GM21576 (cell line): ENCODE measurements around the gene COBLL1.
"Not testable (repeated sequence)": the region's sequence is repeated elsewhere in the genome, so short reads cannot be mapped to it uniquely, and the experiment has no call there.

Source experiments
- ATAC-seq: cut with Tn5 transposase; IDR thresholded peaks from one replicate; pipeline ENCODE4 v1.9.1; 2021; ENCODE audit warnings: mild to moderate bottlenecking, moderate library complexity; ENCODE audit not compliant: unreplicated experiment

COBLL1 gene

GRCh38 chr2:164719996-164720941 is 121.4 kb downstream of the COBLL1 start:
- ATAC-seq, result no peak

GRCh38 chr2:164717000-164717803 is 124.4 kb downstream of the COBLL1 start:
- no peak for ATAC-seq

GRCh38 chr2:164714471-164714870 is 127.2 kb downstream of the COBLL1 start:
- no peak for ATAC-seq

- no peak for ATAC-seq
Measured at GRCh38 chr2:164711766-164712138, 129.9 kb downstream of the COBLL1 start.

- ATAC-seq, result no peak
Measured at GRCh38 chr2:164710837-164711765, 130.5 kb downstream of the COBLL1 start.

DNA sequence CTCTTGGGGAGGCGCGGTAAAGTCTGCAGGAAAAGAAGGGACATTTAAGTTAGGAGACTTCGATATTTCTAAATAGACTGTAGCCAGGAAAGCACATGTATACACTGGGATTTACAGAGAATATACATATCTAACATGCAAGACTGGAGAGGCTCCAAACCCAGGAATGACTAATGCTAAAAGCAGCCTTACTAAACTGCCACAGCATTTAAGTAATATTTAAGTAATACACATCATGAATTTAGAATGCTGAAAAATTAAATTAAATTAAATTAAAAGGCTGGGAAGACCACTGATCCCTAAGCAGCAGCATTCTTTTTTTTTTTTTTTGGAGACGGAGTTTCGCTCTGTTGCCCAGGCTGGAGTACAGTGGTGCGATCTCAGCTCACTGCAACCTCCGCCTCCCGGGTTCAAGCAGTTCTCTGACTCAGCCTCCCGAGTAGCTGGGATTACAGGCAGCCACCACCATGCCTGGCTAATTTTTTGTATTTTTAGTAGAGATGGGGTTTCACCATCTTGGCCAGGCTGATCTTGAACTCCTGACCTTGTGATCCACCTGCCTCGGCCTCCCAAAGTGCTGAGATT is 131.3 kb downstream of the COBLL1 start:
- ATAC-seq, result not testable (repeated sequence)

DNA sequence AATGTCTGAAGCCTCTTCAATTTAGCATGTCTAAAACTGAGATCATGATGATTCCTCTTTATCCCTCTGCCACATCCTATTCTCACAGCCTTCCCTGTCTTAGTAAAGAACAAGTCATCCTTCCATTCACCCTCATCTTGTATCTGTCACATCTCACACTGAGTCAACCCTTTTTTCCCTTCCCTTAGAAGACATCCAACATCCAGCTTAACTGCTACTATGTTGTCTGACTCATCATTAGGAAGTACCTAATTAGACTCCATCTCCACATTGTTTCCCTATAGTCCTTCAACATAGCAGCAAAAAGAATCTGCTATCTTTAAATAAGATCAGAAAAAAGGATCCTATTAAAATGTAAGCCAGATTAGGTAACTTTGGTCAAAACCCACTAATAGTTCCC is 135.1 kb downstream of the COBLL1 start:
- no peak for ATAC-seq

DNA sequence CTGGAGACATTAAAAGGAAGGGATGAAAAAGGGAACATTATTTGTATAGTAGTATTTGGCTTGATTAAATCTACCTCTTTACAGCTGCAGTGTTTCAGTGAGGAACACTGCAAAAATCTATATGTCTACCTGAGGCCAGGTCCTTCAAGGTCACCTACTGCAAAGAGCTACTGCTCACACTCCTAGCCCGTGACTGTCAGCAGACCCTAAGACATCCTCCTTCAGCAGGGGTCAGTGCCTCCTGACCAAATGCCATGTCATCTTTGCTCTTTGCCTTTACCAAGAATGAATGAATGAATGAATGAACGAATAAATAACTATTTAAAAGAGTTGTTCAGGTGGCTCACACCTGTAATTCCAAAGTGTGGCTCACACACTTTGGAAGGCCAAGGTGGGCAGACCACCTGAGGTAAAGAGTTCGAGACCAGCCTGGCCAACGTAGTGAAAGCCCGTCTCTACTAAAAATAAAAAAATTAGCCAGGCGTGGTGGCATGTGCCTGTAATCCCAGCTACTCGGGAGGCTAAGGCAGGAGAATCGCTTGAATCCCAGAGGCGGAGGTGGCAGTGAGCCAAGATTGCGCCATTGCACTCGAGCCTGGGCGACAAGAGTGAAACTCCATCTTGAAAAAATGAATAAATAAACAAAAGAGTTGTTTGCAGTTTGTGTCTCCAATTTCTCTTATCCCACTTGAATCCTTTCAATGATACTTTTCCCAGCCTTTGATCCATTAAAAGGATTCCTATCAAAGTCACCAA is 136.0 kb downstream of the COBLL1 start:
- ATAC-seq, result no peak

DNA sequence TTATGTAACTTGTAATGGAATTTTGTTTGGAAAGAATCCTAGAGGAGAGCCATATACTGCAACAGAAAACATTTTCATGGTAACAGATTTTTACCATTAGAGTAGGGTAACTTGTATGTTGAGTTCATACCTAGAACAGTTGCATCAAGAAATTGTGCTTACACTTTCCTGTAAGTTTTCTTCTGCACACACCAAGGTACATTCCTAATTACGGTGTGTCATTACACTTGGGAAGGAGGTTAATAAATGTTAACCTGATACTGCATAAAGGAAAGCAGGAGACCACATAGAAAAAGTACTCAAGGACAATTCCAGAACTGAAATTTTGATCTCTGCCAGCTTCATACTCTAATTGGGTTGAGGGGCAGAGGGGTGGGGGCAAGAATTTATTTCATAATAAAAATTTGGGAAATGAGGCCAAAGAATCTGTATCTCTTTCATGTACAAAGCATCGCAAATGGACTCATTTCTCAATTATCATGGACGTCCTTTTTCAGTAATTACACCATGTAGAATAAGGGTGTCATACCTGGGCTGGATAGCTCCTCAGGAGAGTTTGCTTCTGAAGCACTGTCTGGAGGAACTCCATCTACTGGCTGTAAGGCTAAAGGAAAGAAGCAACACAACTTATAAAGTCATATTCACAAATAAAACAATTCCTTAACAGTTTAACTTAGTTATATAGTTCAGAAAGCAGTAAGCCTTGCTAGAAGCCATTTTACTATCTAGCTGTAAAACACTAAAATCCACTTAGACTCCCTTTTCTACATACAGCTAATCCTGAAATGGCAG is 137.5 kb downstream of the COBLL1 start:
- ATAC-seq, result no peak

DNA sequence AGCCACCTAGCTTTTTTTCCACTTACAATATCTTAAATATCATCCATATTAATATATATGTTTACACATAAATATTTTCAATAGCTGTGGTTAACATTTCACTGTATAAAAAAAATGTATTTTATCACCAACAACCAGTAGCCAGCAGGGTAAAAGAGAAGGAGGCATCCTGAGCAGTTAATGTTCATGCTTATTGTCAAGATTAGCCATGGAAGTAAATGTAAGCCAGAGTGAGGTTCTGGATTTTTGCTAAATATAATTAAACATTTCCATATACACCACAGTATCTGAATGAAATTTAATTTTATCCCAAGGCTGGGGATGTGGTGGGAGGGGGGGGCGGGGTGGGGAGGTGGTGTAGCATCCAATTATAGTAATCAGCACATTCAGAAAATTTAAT is 140.1 kb downstream of the COBLL1 start:
- no peak for ATAC-seq

DNA sequence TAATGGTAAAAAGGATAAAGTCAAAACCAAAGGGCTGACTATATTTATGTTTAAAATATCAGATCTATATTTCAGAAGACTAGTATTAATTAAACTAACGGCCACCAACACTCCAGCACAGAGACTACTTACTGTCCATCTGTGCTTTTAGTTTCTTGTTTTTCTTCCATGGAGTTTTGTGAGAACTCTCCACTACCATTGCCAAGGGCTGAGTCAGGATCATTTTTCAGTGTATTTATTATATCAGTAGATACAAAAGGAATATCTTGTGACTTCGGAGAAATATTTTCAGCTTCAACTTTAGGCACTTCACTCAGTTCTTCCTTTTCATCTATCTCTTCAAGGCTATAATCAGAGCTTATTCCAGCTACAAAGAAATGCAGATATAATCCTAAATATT is 141.2 kb downstream of the COBLL1 start:
- ATAC-seq, result no peak

DNA sequence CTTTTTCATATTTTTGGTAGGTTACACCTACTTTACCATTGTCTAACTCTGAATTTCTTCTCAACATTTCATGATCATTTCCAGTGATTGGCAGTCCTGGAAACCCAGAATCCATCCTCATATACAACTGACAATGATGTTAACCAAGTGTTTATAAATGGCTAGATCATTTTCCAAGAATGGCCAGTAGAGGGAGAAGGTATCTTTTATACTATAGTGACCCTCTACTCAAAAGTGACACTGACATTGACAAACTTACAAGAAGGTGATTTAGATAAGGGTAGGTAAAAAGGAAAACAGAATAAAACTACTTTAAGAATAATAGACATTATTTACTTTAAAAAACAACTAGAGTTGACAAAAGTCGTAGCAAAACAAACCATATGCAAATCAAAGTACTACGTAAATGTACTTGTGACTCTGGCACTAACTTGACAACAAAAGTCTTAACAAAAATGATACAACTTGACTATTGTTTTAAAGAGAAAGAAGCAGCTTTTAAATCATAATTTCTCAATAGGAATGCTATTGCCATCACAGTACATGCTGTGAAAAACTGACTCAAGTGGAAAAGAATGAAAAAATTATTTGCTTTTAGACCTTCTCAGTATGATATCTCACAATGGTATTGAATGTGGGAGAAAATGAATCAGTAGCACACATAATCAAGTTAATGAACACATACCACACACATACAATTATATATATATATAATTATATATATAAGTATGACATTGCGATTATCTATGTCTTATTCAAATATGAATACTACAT is 143.7 kb downstream of the COBLL1 start:
- no peak for ATAC-seq

GRCh38 chr2:164696634-164697033 is 145.0 kb downstream of the COBLL1 start:
- no peak for ATAC-seq

GRCh38 chr2:164694275-164694695 is 147.3 kb downstream of the COBLL1 start:
- no peak for ATAC-seq

- no peak for ATAC-seq
Measured at GRCh38 chr2:164693834-164694233, 147.8 kb downstream of the COBLL1 start.

DNA sequence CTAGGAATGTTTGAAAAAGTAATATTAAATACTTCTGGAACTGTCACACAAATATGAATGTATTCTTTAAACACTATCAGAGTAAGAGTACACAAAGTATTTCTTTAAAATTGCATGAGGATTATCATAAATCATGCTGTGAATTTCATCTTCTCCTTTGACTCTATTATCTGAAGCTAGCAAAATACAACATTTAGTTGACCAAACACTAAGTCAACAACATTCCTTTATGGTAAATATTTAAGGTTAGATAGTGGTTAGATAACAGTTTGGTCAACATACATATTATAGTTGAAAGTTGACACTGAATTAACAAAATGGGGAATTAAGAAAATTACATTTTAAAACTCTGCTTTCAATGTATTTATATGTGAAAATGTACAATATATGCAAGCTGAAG is 148.2 kb downstream of the COBLL1 start:
- ATAC-seq, result no peak

DNA sequence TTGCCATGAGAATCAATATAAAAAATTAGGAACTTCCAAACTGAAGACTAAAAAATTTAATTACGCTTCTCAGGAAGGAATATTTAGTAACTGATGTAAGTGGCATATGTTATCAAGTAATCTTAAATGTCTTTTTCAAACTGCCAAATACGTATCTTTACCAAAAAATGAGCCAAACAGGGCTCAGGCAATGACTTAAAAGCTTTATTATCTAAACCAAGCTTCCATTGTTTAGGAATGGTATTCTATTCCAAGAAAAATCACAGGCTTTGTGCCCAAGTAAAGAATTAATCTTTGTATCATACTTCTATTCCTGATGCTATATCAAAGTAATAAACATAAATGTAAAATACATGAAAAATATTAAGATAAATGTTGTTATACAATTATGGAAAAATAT is 148.7 kb downstream of the COBLL1 start:
- no peak for ATAC-seq

DNA sequence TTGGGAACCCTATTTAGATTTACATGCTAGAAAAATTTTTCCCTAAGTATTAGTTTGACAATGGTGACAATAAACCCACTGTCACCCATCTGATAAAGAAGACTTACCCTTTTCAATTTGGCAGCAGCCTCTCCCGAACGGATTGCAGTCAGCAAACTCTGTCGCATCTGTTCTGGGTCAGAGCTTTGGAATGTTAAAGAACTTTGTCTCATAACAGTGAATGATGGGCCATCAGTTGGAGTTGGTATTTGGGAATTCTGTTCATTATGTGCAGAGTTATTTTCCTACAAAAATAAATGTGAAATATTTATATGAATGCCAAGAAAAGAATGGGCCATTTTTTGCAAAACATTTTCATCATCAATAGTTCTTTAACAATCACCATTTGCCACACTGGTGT is 149.5 kb downstream of the COBLL1 start:
- no peak for ATAC-seq
